ENCODE measurements around the gene NBEAL2.

Gene NBEAL2

GRCh38 chr3:47000198-47000815 is 20.8 kb downstream of the NBEAL2 start:
- no peak for DNase-seq

GRCh38 chr3:47000922-47001730 is 21.7 kb downstream of the NBEAL2 start:
- DNase-seq, result no peak

- no peak for DNase-seq
Measured at GRCh38 chr3:47001731-47002170, 22.3 kb downstream of the NBEAL2 start.

- DNase-seq, result no peak
Measured at GRCh38 chr3:47002171-47003055, 22.9 kb downstream of the NBEAL2 start.

- no peak for DNase-seq
Measured at GRCh38 chr3:47003056-47003410, 23.6 kb downstream of the NBEAL2 start.

- DNase-seq, result no peak
Measured at GRCh38 chr3:47003461-47004368, 24.2 kb downstream of the NBEAL2 start.

GRCh38 chr3:47004369-47005211 is 25.1 kb downstream of the NBEAL2 start:
- no peak for DNase-seq

- DNase-seq, result no peak
Measured at GRCh38 chr3:47005212-47006144, 26.0 kb downstream of the NBEAL2 start.

GRCh38 chr3:47006145-47006651 is 26.7 kb downstream of the NBEAL2 start:
- DNase-seq, result no peak

- no peak for DNase-seq
Measured at GRCh38 chr3:47007001-47007400, 27.5 kb downstream of the NBEAL2 start.

GRCh38 chr3:47007482-47008233 is 28.2 kb downstream of the NBEAL2 start:
- peak; percentile 49 for DNase-seq

GRCh38 chr3:47008234-47008796 is 28.8 kb downstream of the NBEAL2 start:
- DNase-seq, result peak; percentile 43

GRCh38 chr3:47008851-47009224 is 29.4 kb downstream of the NBEAL2 start:
- no peak for DNase-seq

- DNase-seq, result peak; percentile 97
Measured at GRCh38 chr3:47009225-47010110, 30.0 kb downstream of the NBEAL2 start.

GRCh38 chr3:47010111-47010712 is 30.7 kb downstream of the NBEAL2 start:
- no peak for DNase-seq

GRCh38 chr3:47010910-47011309 is 31.4 kb downstream of the NBEAL2 start:
- no peak for DNase-seq

- DNase-seq, result peak; percentile 47
Measured at GRCh38 chr3:47011371-47011770, 31.9 kb downstream of the NBEAL2 start.
